HG02884 (cell line): ENCODE data around the gene DNASE1.

Source experiments
- ATAC-seq: cut with Tn5 transposase; IDR thresholded peaks from one replicate; pipeline ENCODE4 v1.9.1; 2021; ENCODE audit warnings: mild to moderate bottlenecking, moderate library complexity; ENCODE audit not compliant: unreplicated experiment

DNASE1 gene

DNA sequence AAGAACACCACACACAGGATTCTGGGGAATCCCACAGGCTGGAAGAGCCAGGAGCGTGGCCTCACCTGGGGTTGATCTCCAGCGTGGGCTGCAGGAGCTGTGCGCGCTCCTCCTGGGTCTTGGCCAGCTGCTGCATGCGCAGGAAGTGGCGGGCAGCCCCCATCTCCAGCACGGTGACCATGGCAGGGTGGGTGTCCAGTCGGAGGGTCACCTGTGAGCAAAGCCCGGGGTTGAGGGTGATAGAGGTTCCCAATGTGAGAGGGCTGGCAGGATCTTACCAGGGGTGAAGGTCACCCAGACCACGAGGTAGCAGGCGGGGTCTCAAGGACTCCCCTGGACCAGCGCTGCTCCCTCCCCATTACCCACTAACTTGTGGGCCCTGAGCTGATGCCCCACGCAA, 7.4 kb downstream of the DNASE1 start:
- ATAC-seq = no peak

DNA sequence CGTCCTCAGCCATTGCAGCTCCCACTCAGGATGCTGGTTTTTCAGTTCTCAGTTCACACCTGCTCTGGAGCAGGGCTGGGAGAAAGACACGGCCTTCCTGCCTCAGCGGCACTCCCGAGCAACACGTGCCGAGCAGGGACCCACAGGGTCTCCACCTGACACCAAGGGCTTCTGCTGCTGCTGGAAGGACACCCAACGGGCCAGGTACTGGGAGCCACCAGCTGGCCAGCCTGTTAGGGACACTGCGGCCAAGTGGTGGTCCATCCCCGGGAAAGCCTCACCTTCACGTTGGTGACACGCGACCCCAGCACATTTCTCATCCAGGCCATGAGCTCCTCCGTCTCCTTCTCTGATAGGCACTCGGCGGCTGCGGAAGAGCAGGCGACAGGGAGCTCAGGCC, 8.1 kb downstream of the DNASE1 start:
- no peak for ATAC-seq

DNA sequence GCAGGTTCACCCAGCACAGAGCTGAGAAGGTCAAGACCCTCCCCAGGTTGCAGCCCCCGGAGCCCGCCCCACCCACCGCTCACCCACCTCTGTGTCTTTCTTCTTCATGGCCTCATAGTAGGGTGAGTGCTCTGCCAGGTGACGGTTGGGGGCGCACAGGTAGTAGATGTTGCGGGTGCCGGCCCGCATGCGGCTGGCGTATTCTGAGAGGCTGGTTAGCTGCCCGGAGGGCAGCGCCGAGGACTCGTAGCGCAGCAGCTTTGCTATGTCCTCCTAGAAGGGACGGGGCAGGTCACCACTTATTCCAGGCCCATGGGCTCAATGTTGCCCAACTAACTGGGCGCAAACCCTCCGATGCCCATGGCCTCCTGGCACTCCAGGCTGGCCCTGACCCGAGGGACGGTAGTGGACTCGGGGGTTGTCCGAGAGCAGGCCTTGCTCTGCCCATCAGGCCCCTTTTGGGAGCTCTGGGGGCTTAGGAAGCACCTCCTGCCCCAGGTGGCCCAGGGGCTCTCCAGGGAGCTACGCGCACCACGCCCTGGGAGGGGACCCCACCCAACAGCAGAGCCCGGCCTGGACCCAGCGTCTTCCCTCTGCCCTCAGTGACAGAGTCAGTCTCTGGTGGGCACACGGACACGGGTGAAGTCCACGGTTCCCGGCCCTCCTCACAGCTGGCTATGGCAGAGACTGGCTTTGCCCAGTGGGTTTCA, 9.9 kb downstream of the DNASE1 start:
- ATAC-seq = no peak

DNA sequence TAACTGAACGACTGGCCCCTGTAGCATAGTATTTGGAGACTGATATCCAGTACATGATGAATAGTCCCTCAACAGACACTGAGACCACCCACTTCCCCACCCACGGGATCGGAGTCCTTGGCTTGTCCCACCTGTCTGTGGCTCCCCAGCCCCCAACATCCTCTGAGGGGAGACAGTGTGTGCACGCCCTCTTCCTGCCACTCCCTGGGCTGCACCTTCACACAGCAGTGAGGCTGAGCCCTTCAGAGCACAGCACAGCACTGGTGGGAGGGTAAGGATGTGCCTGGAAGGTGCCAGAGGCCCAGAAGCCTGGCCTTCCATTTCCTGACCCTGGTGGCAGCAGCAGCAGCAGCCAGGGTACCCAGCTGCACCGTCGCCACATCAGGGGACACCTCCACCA, 11.0 kb downstream of the DNASE1 start:
- no peak for ATAC-seq

DNA sequence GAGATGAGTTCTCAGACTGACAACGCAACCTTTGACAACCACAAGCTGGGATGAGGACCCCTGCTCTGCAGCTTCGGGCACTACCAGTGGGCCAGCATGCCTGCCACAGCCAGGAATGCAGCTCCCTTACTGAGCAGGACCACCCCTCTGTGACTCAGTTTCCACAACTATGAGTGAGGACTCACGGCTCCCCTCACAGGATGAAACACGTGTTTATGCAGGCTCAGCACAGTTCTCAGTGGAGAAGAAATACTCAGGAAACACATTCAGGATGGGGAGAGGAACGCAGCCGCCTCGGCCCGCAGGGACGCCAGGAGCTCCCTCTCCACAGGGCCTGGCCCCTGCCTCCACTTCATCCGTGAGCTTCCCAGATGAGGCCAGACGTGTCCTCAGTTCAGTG, 14.1 kb downstream of the DNASE1 start:
- ATAC-seq = no peak

DNA sequence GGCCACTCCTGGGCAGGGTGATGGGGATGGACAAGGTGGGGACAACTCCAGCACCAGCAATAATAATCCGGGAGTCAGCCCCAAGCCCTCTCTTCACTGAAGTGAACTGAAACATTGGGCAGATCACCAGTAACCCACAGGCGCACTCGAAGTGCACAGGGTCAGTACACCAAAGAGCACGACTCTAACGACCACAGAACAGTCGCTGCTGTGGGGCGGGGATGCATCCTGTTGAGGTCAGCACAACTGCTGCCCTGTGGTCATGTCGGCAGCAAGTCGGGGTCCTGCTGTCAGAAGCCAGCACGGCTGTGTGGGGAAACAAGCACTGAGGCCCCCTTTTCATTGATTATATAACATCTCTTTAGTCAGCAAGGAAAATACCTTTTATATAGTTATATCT, 14.6 kb downstream of the DNASE1 start:
- no peak for ATAC-seq

DNA sequence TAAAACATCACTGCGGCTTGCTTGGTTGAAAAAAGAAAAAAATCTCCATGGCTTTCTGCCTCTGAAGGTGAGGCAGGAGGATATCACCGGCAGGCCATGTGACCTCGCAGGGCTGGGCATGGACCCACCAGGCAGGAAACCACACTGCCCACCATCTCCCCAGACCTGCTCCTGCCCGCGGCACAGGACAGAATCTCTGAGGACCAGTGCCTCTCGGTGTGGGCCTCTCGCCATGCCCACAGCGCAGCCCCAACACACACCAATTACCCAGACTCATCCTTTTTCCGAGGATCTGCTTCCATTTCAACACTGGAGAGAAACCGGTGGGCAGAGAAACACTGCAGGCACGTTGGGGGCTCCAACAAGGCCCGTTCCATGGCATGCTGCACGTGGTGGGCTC, 16.2 kb downstream of the DNASE1 start:
- ATAC-seq = no peak

DNA sequence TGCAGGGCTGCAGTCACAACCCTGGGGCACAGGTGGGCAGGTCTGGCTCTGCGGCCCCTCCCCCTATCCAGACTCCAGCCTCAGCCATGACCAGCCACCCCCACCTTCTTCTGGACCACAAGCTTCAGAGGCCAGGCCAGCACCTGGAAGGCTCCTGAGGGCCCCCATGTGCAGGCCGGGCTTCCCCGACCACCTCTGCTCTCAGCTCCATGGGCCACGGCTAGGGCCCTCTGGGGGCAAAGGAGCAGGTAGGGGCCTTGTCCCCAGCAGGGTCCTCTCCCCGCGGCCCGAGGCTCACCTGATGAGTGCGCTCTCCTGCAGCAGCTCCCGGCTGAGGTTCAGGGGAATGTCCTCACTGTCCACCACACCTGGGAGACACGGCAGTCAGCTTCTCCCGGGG, 16.9 kb downstream of the DNASE1 start:
- no peak for ATAC-seq

DNA sequence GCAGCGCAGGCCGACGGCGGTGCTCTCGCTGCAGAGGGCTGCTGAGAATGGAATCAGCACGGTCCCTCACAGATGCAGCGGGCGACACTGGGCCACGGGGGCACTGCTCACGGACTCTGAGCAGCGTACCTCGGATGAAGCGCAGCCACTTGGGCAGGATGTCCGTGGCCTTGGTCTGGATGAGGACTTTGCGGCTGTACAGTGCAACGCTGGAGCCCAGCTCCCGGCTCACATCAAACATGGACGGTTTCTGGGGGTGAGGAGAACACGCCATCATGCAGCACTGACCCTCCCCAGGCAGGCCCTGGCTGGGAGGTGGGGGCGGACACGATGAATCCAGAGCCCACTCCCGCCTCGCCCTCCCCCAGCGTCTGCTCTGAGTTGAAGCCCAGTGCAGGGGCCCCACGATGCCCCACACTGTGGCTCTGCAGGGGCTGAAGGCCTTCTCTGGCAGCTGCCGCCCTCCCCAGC, 18.1 kb downstream of the DNASE1 start:
- no peak for ATAC-seq

DNA sequence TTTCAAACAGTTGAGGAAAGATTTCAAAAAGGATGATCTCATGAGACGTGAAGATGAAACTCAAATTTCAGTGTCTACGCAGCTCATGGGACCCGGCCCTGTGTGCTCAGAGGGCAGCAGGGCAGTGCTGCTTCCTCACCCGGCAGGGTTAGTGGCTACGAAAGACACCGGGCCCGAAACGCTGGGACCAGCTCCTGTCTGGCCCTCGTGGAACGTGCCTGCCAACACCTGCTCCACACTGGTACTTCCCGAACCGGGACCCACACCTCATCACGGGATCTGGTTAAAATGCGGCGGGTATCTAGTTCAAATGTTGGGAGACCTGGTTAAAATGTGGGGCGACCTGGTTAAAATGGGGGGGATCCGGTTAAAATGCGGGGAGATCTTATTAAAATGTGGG, 18.7 kb downstream of the DNASE1 start:
- ATAC-seq = no peak

DNA sequence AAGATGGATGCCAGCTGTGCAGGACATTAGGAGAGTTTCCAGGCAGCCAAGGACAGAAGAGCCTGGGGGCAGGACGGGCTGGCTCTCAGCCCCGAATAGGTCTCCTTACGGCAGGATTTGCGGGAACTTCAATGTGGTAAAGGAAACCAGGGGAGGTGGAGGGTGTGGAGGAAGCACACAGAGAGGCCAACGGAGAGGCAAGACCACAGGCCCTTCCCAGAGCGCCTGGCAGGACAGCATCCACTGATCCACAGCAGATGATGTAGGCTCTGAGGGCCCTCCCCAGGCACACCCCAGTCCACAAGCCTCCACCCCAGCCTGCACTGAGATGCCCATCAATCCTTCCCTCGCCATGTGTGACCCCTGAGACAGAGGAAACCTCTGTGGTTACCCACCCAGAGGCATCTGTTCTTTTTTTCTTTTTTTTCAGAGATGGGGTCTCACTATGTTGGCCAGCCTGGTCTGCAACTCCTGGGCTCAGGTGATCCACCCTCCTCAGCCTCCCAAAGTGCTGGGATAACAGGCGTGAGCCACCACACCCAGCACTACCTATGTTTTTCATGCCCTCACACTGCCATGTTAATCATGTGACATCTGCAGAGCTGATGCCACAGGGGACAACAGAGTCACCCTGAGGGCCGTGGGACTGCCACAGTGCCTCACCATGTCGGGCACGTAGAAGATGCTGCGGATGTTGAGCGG, 19.3 kb downstream of the DNASE1 start:
- no peak for ATAC-seq

DNA sequence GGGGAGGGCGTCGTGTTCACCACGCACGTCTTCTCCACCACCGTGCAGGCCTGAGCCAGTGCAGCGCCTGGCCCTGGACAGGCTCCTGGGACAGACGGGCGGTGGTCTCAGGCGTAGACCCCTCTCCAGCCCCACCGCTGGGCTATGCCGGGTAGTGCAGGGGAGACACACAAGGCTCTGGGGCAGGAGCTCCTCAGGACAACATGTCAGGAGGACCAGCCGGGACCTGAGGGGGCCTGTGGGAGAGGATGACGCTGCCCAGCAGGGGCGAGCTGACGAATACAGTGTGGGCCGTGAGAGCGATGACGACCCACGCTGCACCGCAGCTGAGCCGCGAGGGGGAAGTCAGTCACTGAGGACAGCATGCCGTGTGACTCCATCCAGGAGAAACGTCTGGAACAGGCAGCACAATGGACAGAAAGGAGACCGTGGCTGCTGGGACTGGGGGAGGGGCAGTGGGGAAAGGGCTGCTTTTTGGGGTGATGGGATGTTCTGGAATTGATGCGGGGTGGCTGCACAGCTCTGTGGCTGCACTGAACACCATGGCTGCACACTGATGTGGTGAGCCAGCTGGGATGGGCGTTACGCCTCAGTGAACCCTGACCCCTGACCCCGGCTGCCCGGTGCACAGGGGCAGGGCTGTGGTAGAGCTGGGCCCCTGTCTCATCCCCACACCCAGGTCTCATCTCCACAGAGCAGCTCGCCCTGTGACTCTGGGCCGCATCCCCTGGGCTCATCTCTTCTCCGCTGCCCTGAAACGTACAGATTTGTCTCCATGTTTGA, 20.2 kb downstream of the DNASE1 start:
- ATAC-seq = no peak

DNA sequence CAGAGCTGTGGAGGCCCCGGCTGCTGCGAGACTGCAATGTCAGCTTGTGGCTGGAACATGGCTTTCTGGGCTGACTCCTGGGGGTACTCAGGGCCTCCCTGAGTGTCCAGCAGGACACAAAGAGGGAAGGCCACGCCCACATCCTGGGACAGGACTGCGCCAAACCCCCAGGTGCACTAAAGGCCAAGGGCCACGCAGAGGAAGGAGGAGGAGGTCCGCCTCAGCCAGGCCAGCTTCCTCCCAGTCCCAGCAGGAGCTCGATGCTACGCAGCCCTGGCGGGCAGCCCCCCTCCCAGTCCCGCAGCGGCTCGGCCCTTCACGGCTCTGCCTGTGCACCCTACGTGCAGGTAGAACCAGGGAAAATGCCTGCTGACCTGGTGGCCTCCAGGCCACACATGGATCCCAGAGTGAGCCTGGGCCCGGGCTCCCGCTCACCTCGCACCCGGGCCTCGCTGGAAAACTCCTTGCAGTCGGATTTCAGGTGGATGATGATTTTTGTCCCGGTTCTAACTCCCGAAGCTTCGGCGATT, 21.2 kb downstream of the DNASE1 start:
- ATAC-seq = no peak

DNA sequence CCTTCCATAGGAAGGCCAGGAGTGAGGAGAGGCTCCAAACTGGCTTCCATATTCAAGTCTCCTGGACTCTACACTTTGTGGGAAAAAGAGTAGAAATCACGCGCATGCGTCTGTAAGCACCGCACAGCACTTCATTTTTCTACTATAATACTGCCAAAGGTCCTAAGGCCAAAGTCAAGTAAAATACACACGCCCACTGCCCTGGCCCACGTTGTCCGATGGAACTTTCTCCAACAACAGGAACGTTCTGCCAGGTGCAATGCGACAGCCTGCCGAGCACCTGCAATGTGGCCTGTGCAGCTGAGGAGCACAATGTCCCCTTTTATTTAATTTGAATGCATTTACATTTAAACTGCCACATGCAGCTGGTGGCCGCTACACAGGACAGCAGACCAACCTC, 23.5 kb downstream of the DNASE1 start:
- ATAC-seq = no peak

DNA sequence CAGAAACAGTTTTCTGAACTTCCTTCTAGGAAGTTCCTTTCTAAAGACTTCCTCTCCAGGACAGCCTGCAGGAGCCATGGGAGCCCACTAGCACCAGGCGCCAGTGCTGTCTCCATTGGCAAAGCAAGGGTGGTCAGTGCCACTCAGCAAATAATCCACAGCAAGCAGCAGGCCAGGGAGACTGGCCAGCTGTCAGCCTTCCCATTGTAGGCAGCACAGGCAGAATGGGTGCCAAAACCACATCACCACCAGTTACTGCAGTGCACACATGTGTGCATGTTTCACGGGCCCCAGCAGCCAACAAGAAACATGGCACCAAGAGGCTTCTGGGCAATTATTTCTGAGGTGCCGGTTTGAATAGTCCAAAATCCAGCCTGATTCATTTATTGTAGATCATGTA, 26.7 kb downstream of the DNASE1 start:
- no peak for ATAC-seq

DNA sequence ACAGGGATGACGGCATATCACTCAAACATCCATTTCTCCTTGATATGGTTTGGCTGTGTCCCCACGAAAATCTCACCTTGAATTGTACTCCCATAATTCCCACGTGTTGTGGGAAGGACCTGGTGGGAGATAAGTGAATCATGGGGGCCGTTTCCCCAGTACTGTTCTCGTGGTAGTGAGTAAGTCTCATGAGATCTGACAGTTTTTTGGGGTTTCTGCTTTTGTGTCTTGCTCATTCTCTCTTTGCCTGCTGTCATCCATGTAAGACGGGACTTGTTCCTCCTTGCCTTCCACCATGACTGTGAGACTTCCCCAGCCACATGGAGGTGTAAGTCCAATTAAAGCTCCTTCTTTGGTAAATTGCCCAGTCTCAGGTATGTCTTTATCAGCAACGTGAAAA, 32.5 kb downstream of the DNASE1 start:
- ATAC-seq = no peak

DNA sequence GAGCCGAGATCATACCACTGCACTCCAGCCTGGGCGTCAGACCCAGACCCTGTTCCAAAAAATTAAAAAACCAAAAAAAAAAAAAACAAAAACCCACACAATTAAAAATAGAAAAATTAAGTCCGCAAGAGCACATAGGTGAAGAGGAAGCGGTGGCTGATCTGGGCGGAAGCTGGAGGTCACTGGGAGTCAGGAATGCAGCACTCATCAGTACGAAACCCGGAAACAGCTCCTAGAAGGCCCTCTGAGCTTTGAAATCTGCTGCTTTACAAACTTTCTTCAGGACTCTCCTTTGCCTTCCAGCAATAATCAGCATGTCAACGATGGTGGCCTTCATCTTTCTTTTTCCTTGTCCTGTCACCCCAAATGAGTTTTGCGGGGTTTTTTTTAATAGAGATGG, 33.3 kb downstream of the DNASE1 start:
- no peak for ATAC-seq

DNA sequence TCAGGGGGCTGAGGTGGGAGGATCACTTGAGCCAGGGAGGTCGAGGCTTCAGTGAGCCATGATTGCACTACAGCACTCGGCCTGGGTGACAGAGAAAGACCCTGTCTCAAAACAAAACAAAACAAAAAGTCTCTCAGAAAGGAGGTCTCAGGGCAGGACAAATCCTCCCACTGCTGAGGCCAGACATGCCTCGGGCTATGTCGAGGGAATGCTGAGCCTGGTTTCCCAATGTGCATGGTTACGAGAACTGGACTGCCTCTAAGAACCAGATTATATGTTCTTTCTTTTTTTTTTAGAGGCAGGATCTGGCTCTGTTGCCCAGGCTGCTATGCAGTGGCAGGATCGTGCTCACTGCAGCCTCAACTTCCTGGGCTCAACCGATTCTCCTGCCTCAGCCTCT, 35.2 kb downstream of the DNASE1 start:
- ATAC-seq = no peak

DNA sequence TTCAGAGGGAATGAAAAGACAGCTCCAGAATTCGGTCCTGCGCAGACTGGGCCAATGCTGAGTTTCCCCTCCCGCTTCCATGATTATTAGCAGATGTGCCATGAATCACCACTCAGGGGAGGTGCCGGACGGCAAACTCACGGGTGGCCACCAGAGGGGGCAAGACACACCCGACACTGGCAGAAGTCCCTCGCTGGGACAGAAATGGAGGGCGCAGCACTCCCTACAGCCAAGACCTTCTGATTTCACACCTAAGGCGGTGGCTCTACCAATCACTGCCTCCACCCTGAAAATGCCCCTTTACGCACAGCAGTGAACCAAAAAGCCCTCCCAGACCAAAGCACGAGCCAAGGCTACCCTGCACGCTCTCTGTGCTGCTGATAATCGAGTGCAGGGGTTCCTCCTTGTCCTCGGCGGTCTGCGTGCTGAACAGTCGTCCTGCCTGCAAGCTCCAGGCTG, 36.0 kb downstream of the DNASE1 start:
- ATAC-seq = no peak

DNA sequence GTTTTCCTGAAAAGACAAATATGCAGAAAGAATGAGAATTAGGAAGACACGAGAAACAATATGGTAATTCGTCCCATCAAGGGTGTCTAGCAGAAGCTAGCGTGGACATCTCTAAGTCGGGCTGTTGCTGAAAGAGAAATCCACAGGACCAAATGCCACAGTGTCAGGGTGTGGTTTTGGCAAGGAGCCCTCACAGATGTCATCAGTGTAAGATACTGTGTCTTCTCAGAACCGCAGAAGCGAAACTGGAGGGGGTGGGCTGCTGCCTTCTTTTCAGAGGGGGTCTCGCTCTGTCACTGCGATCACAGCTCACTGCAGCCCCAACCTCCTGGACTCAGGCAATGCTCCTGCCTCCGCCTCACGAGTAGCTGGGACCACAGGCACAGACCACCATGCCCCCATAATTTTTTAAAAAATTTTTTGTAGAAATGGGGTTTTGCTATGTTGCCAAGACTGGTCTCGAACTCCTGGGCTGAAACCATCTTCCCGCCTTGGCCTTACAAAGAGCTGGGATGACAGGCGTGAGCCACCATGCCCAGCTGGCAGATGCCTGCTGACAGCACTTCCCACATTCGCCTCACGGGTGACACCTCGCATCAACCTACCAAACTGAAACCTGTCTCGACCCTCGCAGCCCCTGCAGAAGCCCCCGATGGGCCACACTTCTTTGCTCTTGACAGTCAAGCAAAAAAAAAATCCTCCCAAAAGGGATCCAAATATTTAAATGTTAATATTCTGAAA, 36.7 kb downstream of the DNASE1 start:
- no peak for ATAC-seq

DNA sequence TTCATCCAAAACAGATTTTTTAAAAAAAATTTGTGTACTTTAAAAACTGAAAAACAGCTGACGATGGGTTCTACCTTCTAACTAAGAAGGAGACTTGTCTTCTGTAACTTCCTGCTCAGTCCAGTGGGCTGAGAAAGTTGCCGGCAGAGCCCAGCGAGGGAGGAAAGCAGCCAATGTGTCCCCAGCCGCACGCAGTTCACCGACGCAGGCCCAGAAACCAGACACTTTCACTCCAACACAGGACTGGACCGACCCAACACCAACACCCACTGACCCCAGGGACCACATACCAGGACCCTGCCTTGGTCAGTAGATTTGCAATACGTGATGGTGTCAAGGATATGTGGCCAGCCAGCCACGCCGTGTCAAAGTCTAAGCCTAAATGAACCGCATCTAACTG, 37.3 kb downstream of the DNASE1 start:
- no peak for ATAC-seq
